Keratinocyte (primary cell): ENCODE results near the gene NOS1. TPM values are rescaled to one million over a fixed set of nuclear protein-coding genes. Genes with fewer than 3 reads are reported as not detected.

Experiments
- DNase-seq: peaks from one replicate; pipeline ENCODE4 v3.0.0-alpha.2; 2011; ENCODE audit warnings: low read depth, missing footprints, low spot score
- FAIRE-seq: peaks from 2 replicates; lab custom pipeline; 2011; peaks lifted over from hg19 to GRCh38; lab: Jason Lieb, UNC
- H2AFZ ChIP-seq: 2 replicates; pipeline ENCODE4 v1.6.0; 2012; ENCODE audit warnings: low read length, control low read depth, inconsistent platforms; ENCODE audit not compliant: control insufficient read depth
- H3K27ac ChIP-seq: 2 replicates; pipeline ENCODE4 v1.5.1; 2011; ENCODE audit warnings: low read length; ENCODE audit not compliant: control insufficient read depth, insufficient read depth
- H3K27me3 ChIP-seq: 3 replicates; pipeline ENCODE4 v1.6.0; 2011; ENCODE audit warnings: low read length; ENCODE audit not compliant: control insufficient read depth, insufficient read depth; ENCODE audit errors: extremely low read depth
- H3K36me3 ChIP-seq, 2 experiments: 2 replicates in 1 of 2; 3 replicates in 1 of 2; pipeline ENCODE4 v1.5.1; 2011; ENCODE audit warnings: low read length in 2 of 2, mild to moderate bottlenecking in 1 of 2; ENCODE audit not compliant: control insufficient read depth in 2 of 2, insufficient read depth in 2 of 2; ENCODE audit errors: extremely low read depth in 1 of 2
- H3K4me1 ChIP-seq: 3 replicates; pipeline ENCODE4 v1.5.1; 2011; ENCODE audit warnings: low read length; ENCODE audit not compliant: control insufficient read depth, insufficient read depth; ENCODE audit errors: extremely low read depth
- H3K4me2 ChIP-seq: 3 replicates; pipeline ENCODE4 v1.6.0; 2011; ENCODE audit warnings: low read depth, low read length; ENCODE audit not compliant: control insufficient read depth, insufficient read depth; ENCODE audit errors: extremely low read depth
- H3K4me3 ChIP-seq, 3 experiments: fragments of 200-600 bp in 1 of 3; sonication (generic) in 1 of 3; 2 replicates in 2 of 3; 3 replicates in 1 of 3; pipeline ENCODE4 v1.5.1; 2011 to 2016; ENCODE audit warnings: low read length in 3 of 3, mild to moderate bottlenecking in 3 of 3, control low read depth in 2 of 3, inconsistent platforms in 1 of 3, low read depth in 1 of 3, mixed read lengths in 1 of 3, mixed run types in 1 of 3, moderate library complexity in 1 of 3; ENCODE audit not compliant: control insufficient read depth in 2 of 3, insufficient read depth in 2 of 3; ENCODE audit errors: extremely low read depth in 1 of 3
- H3K79me2 ChIP-seq: 2 replicates; pipeline ENCODE4 v1.6.0; 2012; ENCODE audit warnings: low read length; ENCODE audit not compliant: control insufficient read depth, insufficient read depth
- H3K9ac ChIP-seq: 3 replicates; pipeline ENCODE4 v1.6.0; 2011; ENCODE audit warnings: low read length; ENCODE audit not compliant: control insufficient read depth, insufficient read depth; ENCODE audit errors: extremely low read depth
- H3K9me1 ChIP-seq: 3 replicates; pipeline ENCODE4 v1.6.0; 2011; ENCODE audit warnings: low read length; ENCODE audit not compliant: control insufficient read depth, insufficient read depth; ENCODE audit errors: extremely low read depth
- H3K9me3 ChIP-seq: 2 replicates; pipeline ENCODE4 v1.5.1; 2012; ENCODE audit warnings: low read depth, low read length; ENCODE audit not compliant: control insufficient read depth
- H4K20me1 ChIP-seq: 3 replicates; pipeline ENCODE4 v1.6.0; 2011; ENCODE audit warnings: low read length; ENCODE audit not compliant: control insufficient read depth, insufficient read depth; ENCODE audit errors: extremely low read depth
- CTCF ChIP-seq, 3 experiments: IDR thresholded peaks in 1 of 3; conservative IDR thresholded peaks in 1 of 3; optimal IDR thresholded peaks in 1 of 3; 2 replicates in 2 of 3; 3 replicates in 1 of 3; pipeline versions ENCODE3 to v1.5.1; 2011; ENCODE audit warnings: low read length in 3 of 3, mild to moderate bottlenecking in 3 of 3, moderate library complexity in 2 of 3, control low read depth in 1 of 3, inconsistent platforms in 1 of 3; ENCODE audit not compliant: insufficient read depth in 2 of 3; ENCODE audit errors: extremely low read depth in 1 of 3
- EZH2 ChIP-seq: IDR thresholded peaks from one replicate; pipeline ENCODE4 v1.6.1; 2012; ENCODE audit warnings: inconsistent platforms, mild to moderate bottlenecking, low read length, moderate library complexity
- dilution Hi-C: fragments of 300-500 bp; cut with MboI; formaldehyde crosslinking; loops from one replicate; pipeline ENCODE4 v1.7.0; 2020; ENCODE audit warnings: low sequenced_read_pairs; ENCODE audit not compliant: extremely low pct_ligation_motif_present
- polyA plus RNA-seq, 5 experiments: library from polyadenylated mRNA; depleted of rRNA in 3 of 5; stranded (reverse) in 3 of 5; stranded (forward) in 1 of 5; unstranded in 1 of 5; fragments of >200 nt; gene quantifications; 1 replicate in 1 of 5; 2 replicates in 3 of 5; 3 replicates in 1 of 5; pipeline versions ENCODE4 v1.2.1 to v1.2.3, GENCODE V29; 2011 to 2012; ENCODE audit warnings: missing spikeins in 2 of 5, low read depth in 1 of 5, low replicate concordance in 1 of 5

Gene NOS1
- polyA plus RNA-seq, 1 donor (not counting 4 experiments of a cell fraction or from before 2014, with no cell fraction given): 5.6 TPM

GRCh38 chr12:117309276-117309925 lies 52.0 kb downstream of the NOS1 start:
- Histone ChIP-seq H3K36me3 (peaks cover 5 to 6% of the 10 kb centered on the region in 2 experiments), H3K27ac (no peak overlapping the region), H2AFZ (no peak overlapping the region), H3K9ac (no peak overlapping the region), H3K4me3 (no peak overlapping the region), H3K27me3 (no peaks in the 10 kb centered on the region), H3K79me2 (no peaks in the 10 kb centered on the region), H3K9me1 (no peaks in the 10 kb centered on the region), H3K9me3 (no peaks in the 10 kb centered on the region), H3K4me1 (no peaks in the 10 kb centered on the region), H4K20me1 (no peaks in the 10 kb centered on the region), H3K4me2 (no peak overlapping the region)
- dilution Hi-C loops: no loop called here
- FAIRE-seq: no peak
- TF ChIP-seq CTCF (optimal IDR thresholded peaks at IDR 0.05 in 1 of 3, IDR thresholded peaks at IDR 0.05 in 1 of 3, conservative IDR thresholded peaks at IDR 0.05 in 1 of 3; ENCODE audit: extremely low read depth in 1 of 3, insufficient read depth in 2 of 3, low read length in 3 of 3) (no peak), EZH2 (no peak)
- DNase-seq: no peak

- Histone ChIP-seq H2AFZ (no peak overlapping the region), H3K27me3 (no peaks in the 10 kb centered on the region)
- dilution Hi-C loops: no loop called here
Observed at GRCh38 chr12:117300174-117300573, 61.3 kb downstream of the NOS1 start.

More at GRCh38 chr12:117300174-117300573, 61.3 kb downstream of the NOS1 start:
- Histone ChIP-seq H3K79me2 (no peaks in the 10 kb centered on the region), H3K27ac (no peak overlapping the region), H3K36me3 (peaks cover 0 to 14% of the 10 kb centered on the region in 2 experiments), H4K20me1 (no peaks in the 10 kb centered on the region), H3K9ac (no peak overlapping the region), H3K4me1 (no peaks in the 10 kb centered on the region), H3K4me3 (no peak overlapping the region), H3K4me2 (no peak overlapping the region), H3K9me3 (no peaks in the 10 kb centered on the region), H3K9me1 (no peaks in the 10 kb centered on the region)
- TF ChIP-seq CTCF (optimal IDR thresholded peaks at IDR 0.05 in 1 of 3, IDR thresholded peaks at IDR 0.05 in 1 of 3, conservative IDR thresholded peaks at IDR 0.05 in 1 of 3; ENCODE audit: extremely low read depth in 1 of 3, insufficient read depth in 2 of 3, low read length in 3 of 3): no peak
- no peak for TF ChIP-seq EZH2
- FAIRE-seq (no peak), DNase-seq (no peak)
